ENCODE data around the gene DRC7.
"Not testable (repeated sequence)": the region's sequence is repeated elsewhere in the genome, so short reads cannot be mapped to it uniquely, and the experiment has no call there.

DRC7 gene

GRCh38 chr16:57693550-57693949 lies 1.1 kb upstream of the DRC7 start:
- no peak for DNase-seq (ENCODE audit: low read depth, low spot score)

GRCh38 chr16:57694231-57694724 lies 328 bp upstream of the DRC7 start:
- DNase-seq (ENCODE audit: low read depth, low spot score), result no peak

DNA sequence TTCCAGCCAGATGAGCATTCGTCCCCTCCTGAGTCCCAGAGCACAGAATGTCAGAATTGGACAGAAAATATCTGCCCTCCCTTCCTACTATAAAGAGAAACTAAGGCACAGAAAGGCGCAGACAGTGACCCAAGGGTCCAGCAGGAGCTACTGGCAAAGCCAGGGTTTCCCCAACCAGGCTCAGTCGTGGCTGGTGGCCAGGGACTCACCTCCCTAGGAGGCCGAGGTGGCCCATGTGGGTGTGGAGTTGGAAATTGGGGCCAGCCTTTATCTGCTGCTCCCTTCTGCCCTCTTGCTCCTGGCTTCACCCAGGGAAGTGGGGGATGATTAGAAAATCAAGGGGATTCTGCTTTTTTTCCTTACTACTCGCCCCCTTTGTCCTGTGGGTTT lies 1.1 kb downstream of the DRC7 start:
- no peak for DNase-seq (ENCODE audit: low read depth, low spot score)

- DNase-seq (ENCODE audit: low read depth, low spot score), result no peak
Measured at GRCh38 chr16:57696240-57696639, 1.6 kb downstream of the DRC7 start.

DNA sequence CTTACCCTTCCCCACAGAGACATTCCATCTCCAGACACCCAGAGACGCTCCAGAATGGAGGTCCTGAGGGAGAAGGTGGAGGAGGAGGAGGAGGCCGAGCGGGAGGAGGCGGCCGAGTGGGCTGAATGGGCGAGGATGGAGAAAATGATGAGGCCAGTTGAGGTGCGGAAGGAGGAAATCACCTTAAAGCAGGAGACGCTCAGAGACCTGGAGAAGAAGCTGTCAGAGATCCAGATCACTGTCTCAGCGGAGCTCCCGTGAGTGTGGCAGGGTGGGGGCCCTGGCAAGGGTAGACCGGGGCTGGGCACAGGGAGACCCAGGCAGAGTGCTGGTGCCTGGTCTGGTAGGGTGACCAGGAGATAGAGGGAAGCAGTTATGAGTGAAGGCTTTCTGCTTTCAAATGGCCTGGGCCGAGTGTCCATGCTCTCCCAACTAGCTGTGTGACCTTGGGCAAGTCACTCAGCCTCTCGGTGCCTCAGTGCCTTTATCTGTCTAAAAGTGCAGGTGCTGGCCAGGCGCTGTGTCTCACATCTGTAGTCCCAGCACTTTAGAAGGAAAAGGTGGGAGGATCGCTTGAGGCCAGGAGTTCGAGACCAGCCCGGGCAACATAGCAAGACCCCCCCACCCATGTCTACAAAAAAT lies 3.4 kb downstream of the DRC7 start:
- no peak for DNase-seq (ENCODE audit: low read depth, low spot score)

DNA sequence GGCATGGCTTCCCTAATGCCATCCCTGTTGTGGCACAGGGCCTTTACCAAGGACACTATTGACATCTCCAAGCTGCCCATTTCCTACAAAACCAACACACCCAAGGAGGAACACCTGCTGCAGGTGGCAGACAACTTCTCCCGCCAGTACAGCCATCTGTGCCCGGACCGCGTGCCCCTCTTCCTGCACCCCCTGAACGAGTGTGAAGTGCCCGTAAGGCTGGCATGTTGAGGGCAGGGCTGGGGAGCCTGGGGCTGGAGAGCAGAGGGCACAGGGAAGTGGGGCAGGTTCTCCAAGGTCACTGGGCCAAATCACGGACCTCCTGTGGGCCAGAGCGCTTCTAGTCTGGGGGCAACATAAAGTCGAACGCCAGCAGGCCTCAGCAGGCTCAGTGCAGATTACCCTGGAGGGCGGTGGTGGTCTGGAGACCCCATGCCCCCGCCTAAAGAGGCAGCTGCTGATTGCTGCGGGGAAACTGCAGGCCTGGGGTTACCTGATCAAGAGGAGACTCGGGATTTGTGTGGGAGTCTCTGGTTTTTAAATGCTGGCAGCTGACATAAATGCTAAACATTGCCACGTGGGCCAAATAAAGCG lies 4.3 kb downstream of the DRC7 start:
- DNase-seq (ENCODE audit: low read depth, low spot score), result no peak

- DNase-seq (ENCODE audit: low read depth, low spot score), result no peak
Measured at GRCh38 chr16:57699481-57699880, 4.9 kb downstream of the DRC7 start.

- no peak for DNase-seq (ENCODE audit: low read depth, low spot score)
Measured at GRCh38 chr16:57699899-57700298, 5.3 kb downstream of the DRC7 start.

GRCh38 chr16:57700781-57701551 lies 6.4 kb downstream of the DRC7 start:
- DNase-seq (ENCODE audit: low read depth, low spot score), result no peak

DNA sequence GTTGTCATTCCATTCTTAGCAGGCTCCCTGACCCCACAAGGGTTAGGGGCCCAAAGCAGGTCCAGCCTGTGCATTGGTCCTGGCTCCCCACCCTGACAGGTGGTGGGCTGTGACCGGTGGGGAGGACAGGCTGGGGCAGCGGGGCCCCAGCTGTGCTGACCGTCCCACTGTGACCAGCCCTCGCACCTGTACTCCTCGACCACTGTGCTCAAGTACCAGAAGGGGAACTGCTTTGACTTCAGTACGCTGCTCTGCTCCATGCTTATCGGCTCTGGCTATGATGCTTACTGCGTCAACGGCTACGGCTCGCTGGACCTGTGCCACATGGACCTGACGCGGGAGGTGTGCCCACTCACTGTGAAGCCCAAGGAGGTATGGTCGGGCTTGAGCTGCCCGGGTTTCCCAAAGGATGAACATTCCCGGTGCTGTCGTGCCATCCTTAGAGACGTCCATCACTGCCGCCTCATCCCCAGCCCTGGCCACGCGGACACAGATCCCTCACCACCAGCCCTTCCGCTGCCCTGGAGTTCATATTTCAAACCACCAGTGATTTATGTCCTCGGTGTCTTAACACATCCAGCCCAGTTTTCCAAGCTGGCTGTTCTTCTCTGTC lies 7.3 kb downstream of the DRC7 start:
- DNase-seq (ENCODE audit: low read depth, low spot score), result no peak

DNA sequence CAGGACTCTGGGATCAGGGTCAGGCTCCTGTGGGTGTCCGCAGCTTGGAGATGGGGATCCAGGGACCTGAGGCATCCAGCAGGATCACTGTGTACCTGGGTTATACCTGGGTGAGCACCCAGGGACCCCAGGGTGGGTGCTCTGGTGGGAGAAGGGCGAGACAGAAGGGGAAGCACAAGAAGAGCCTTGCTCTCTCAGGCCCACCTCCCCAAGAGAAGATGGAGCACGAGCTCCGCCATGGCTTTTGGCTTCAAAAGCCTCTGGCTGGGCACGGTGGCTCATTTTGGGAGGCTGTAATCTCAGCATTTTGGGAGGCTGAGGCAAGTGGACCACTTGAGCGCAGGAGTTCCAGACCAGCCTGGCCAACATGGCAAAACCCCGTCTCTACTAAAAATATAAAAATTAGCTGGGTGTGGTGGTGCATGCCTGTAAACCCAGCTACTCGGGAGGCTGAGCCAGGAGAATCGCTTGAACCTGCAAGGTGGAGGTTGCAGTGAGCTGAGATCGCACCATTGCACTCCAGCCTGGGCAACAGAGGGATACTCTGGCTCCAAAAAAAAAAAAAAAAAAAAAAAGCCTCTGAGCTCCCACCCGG lies 8.9 kb downstream of the DRC7 start:
- no peak for DNase-seq (ENCODE audit: low read depth, low spot score)

DNA sequence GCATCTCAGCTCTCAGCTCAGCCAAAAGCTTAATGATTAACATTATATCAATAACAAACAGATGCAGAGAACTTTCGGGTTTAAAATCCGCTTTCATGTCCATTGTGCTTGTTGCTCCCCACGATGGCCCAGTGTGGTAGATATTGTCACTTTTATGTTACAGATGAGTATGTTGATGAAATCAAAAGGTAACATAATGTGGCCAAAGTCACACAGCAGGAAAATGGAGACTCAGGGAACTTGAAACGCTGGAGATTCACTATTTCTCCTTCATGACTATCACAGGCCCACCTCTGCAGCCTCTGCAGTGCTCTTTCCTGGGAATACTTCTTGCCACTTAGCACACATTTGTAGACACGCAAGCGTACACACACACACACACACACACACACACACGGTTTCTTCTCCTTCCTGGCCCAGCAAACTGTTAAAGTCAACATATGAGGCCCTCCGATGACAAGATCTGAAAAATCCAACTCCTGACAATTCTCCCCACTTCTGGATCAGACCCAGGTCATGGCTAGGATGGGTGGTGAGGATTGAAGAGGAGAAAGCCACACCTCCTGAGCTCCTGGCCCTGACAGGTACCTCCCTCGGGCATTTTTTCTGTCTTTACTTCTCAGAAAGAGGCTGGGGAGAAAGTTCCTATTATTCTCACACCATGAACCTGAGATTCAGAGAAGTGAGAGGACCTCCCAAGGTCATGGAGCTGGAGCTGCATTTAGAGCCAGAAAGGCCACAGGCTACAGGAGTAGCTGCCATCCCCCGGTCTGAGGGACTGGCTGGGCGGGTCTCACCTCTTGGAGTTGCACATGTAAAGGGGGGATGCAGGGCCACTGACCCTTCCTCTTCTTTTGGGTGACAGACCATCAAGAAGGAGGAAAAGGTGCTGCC lies 9.7 kb downstream of the DRC7 start:
- DNase-seq (ENCODE audit: low read depth, low spot score), result no peak

- DNase-seq (ENCODE audit: low read depth, low spot score), result no peak
Measured at GRCh38 chr16:57704905-57705852, 10.6 kb downstream of the DRC7 start.

DNA sequence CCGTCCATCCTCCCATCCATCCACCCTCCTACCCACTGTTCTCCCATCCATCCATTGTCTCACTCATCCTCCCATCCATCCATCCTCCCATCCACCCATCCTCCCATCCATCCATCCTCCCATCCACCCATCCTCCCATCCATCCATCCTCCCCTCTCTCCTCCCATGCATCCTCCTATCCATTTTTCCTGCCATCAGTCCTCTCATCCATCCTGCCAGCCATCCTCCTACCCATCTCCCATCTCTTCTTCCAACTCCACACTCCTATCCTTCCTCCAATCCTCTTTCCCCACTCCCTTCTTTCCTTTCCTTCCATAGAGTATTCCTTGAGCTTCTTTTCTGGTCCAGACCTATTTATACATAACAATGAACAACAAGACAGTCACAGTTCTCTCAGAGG lies 12.1 kb downstream of the DRC7 start:
- DNase-seq (ENCODE audit: low read depth, low spot score), result no peak

DNA sequence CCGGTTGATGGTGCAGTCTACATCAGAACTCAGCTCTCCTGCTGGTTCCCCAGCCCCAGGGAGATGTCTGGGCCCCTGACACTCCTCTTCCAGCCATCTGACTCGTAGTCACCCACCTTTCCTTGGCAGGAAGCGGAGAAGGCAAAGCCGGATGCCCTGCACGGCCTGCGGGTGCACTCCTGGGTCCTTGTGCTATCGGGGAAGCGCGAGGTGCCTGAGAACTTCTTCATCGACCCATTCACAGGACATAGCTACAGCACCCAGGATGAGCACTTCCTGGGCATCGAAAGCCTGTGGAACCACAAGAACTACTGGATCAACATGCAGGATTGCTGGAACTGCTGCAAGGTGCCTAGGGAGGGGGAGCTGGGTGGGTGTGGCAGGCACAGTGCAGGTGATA lies 12.7 kb downstream of the DRC7 start:
- no peak for DNase-seq (ENCODE audit: low read depth, low spot score)

GRCh38 chr16:57708168-57708567 lies 13.6 kb downstream of the DRC7 start:
- no peak for DNase-seq (ENCODE audit: low read depth, low spot score)

GRCh38 chr16:57709663-57710062 lies 15.1 kb downstream of the DRC7 start:
- no peak for DNase-seq (ENCODE audit: low read depth, low spot score)

DNA sequence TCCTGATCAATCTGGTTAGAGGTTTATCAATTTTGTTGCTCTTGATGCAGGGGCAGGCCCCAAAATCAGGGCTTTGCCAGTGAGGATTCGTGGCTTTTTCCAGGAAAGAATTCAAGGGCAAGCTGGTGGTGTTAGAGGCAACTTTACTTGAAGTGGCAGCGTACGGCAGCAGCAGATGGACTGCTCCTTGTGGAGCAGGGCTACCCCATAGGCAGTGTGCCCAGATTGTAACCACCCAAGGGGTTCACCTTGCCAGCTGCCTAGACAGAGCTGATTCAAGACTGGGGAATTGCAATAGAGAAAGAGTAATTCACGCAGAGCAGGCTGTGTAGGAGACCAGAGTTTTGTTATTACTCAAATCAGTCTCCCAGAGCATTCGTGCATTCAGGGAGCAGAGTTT lies 16.7 kb downstream of the DRC7 start:
- no peak for DNase-seq (ENCODE audit: low read depth, low spot score)

DNA sequence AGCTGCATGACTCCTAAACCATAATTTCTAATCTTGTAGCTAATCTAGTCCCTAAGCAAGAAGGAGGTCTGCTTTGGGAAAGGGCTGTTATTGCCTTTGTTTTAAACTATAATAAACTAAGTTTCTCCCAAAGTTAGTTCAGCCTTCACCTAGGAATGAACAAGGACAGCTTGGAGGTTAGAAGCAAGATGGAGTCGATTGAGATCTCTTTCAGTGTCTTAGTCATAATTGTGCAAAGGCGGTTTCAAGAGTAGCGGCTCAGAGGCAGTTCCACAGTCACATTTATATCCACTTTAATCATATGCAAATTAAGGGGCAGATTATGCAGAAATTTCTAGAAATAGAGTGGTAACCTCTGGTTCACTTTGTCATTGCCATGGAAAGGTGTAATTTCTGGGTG lies 17.4 kb downstream of the DRC7 start:
- DNase-seq (ENCODE audit: low read depth, low spot score), result no peak

GRCh38 chr16:57712569-57712968 lies 18.0 kb downstream of the DRC7 start:
- not testable (repeated sequence) for DNase-seq (ENCODE audit: low read depth, low spot score)

Measured in activated CD4-positive, CD25-positive, alpha-beta regulatory T cell treated with anti-CD3 and anti-CD28 coated beads, Interleukin-2, amount 50 U/mL, for 16 hours (primary cell).